Measurements from ENCODE around the gene ARFGEF2. TPM values are rescaled to one million over a fixed set of nuclear protein-coding genes. Genes with fewer than 3 reads are reported as not detected.
"Not testable (repeated sequence)": the region's sequence is repeated elsewhere in the genome, so short reads cannot be mapped to it uniquely, and the experiment has no call there.

ARFGEF2 gene
- total RNA-seq, 1 donor from 2014 or later, result 26.7 TPM

DNA sequence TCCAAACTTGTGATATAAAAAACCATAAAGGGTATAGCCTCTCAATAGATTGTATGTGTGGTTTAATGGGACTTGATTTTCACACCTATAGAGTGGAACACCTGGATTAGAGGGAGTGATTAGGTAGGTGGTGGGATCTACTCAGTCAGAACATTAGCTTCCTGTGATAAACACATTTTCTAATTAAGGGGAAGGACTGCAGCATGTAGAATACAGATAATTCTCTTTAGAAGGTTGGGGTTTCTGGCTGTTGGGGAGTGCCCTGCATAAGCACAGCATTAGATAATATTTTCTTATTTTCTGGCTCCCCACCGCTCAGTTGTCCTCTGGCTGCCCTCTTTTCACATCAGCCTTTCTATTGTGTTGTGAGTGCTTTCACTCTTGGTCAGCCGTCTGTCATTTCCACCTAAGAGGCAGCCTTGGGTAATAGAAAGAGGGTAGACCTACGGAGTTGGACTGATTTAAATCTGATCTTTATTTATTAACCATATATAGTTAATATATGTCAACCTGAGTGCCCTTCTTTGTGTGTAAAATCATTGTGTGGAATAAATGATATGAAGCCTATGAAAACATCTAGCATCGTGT lies 132.6 kb downstream of the ARFGEF2 start:
- DNase-seq (ENCODE audit: extremely low spot score, unreplicated experiment), result no peak
- Mint-ChIP-seq H3K9me3 (no peaks in the 10 kb centered on the region), H3K4me1 (ENCODE audit: unreplicated experiment) (peaks cover 19% of the 10 kb centered on the region), H3K4me3 (no peak overlapping the region), H3K27me3 (no peaks in the 10 kb centered on the region), H3K27ac (no peak overlapping the region), H3K36me3 (peaks cover 18% of the 10 kb centered on the region)
- TF ChIP-seq, protein P1, sequence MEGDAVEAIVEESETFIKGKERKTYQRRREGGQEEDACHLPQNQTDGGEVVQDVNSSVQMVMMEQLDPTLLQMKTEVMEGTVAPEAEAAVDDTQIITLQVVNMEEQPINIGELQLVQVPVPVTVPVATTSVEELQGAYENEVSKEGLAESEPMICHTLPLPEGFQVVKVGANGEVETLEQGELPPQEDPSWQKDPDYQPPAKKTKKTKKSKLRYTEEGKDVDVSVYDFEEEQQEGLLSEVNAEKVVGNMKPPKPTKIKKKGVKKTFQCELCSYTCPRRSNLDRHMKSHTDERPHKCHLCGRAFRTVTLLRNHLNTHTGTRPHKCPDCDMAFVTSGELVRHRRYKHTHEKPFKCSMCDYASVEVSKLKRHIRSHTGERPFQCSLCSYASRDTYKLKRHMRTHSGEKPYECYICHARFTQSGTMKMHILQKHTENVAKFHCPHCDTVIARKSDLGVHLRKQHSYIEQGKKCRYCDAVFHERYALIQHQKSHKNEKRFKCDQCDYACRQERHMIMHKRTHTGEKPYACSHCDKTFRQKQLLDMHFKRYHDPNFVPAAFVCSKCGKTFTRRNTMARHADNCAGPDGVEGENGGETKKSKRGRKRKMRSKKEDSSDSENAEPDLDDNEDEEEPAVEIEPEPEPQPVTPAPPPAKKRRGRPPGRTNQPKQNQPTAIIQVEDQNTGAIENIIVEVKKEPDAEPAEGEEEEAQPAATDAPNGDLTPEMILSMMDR (conservative IDR thresholded peaks at IDR 0.05), result no peak

DNA sequence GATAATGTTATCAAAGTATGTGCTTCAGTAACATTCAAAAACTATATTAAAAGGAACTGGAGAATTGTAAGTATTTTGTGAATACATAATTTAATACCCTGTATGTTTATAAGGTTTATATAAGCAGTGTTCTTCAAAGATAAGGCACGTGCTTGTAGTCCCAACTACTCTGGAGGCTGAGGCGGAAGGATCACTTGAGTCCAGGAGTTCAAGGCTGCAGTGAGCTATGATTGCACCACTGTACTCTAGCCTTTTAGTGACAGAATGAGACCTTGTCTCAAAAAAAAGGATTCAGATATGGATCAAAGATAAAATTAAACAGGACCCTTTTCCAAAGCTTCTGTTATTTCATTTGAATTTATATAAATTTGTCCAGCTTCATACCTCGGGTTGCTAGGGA lies 141.8 kb downstream of the ARFGEF2 start:
- TF ChIP-seq, protein P1 (conservative IDR thresholded peaks at IDR 0.05), result no peak
- Mint-ChIP-seq H3K9me3 (no peaks in the 10 kb centered on the region), H3K36me3 (peaks cover 15% of the 10 kb centered on the region), H3K27me3 (no peaks in the 10 kb centered on the region), H3K4me3 (no peak overlapping the region), H3K4me1 (ENCODE audit: unreplicated experiment) (no peaks in the 10 kb centered on the region), H3K27ac (no peak overlapping the region)
- DNase-seq (ENCODE audit: extremely low spot score, unreplicated experiment), result no peak

DNA sequence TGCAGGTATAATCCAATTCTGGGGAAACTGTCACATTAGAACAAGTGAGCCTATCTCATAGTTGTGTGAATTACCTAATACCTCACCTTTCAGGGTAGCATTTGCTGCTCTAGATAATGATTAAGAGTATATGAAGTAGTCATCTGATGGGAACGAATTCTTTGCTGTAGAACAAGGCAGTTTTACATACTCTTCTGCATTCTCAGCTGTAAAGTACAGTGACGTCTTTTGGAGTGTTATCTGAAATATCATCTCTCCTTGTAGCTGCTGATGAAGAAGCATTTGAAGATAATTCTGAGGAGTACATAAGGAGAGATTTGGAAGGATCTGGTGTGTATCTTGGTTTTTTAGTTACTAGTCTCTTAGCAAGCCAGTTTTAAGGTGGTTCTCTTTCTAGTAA lies 153.0 kb downstream of the ARFGEF2 start:
- Mint-ChIP-seq H3K4me1 (ENCODE audit: unreplicated experiment) (no peaks in the 10 kb centered on the region), H3K9me3 (no peaks in the 10 kb centered on the region), H3K4me3 (no peak overlapping the region), H3K27ac (no peak overlapping the region), H3K27me3 (no peaks in the 10 kb centered on the region), H3K36me3 (peaks cover 19% of the 10 kb centered on the region)
- TF ChIP-seq, protein P1 (conservative IDR thresholded peaks at IDR 0.05), result no peak
- no peak for DNase-seq (ENCODE audit: extremely low spot score, unreplicated experiment)

DNA sequence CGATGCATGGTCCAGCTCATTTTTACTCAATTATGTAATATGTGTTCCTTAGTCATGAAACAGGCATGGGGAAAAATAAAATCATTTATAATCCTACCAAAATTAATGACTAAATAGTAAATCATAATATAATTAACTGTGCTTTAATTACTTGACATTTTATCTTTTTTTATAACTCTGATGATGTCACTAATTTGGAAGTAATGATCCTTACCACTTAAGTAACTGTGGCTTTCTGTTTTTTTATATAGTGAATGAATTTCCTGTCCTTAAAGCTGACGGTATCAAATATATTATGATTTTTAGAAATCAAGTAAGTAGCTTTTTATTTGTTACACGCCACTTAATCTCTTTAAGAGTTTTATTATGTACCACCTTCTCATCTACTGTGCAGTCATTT lies 156.8 kb downstream of the ARFGEF2 start:
- peaks cover 20% of the 10 kb centered on the region for H3K36me3 Mint-ChIP-seq

DNA sequence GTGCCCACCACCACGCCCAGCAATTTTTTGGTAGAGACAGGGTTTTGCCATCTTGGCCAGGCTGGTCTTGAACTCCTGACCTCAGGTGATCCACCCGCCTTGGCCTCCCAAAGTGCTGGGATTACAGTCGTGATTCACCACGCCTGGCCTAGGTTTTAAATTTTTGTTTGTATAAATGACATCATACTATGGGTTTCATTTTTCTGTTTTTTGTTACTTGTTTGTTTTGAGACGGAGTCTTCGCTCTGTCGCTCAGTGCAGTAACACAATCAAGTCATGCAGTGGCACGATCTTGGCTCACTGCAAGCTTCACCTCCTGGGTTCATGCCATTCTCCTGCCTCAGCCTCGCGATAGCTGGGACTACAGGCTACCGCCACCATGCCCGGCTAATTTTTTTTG lies 160.8 kb downstream of the ARFGEF2 start:
- H3K36me3 Mint-ChIP-seq, result peaks cover 31% of the 10 kb centered on the region
- H3K4me3 Mint-ChIP-seq; H3K4me1 Mint-ChIP-seq (ENCODE audit: unreplicated experiment); DNase-seq (ENCODE audit: extremely low spot score, unreplicated experiment); H3K9me3 Mint-ChIP-seq; H3K27me3 Mint-ChIP-seq; H3K27ac Mint-ChIP-seq: not testable (repeated sequence)

More for the DNA sequence above, 156.8 kb downstream of the ARFGEF2 start:
- no peaks in the 10 kb centered on the region for H3K27me3 Mint-ChIP-seq
- no peaks in the 10 kb centered on the region for H3K4me1 Mint-ChIP-seq (ENCODE audit: unreplicated experiment)
- H3K9me3 Mint-ChIP-seq, result no peaks in the 10 kb centered on the region
- DNase-seq (ENCODE audit: extremely low spot score, unreplicated experiment), result no peak
- H3K27ac Mint-ChIP-seq, result no peak overlapping the region
- TF ChIP-seq, protein P1 (conservative IDR thresholded peaks at IDR 0.05), result no peak
- H3K4me3 Mint-ChIP-seq, result no peak overlapping the region

Other genes starting within 250 kb of the ARFGEF2 start
- 0.71 and 20.8 TPM in 2 replicates for gene PREX1, start 93.7 kb upstream of the ARFGEF2 start, total RNA-seq (ENCODE audit: low replicate concordance)
- gene CSE1L, start 124.6 kb downstream of the ARFGEF2 start, total RNA-seq (ENCODE audit: low replicate concordance), result 78.1 and 111 TPM in 2 replicates

Measured in type B pancreatic cell (in vitro differentiated cells).